HG03139 (cell line): ENCODE results near the gene TAMM41.
"Not testable (repeated sequence)": the region's sequence is repeated elsewhere in the genome, so short reads cannot be mapped to it uniquely, and the experiment has no call there.

ENCODE experiments used
- ATAC-seq: cut with Tn5 transposase; IDR thresholded peaks from one replicate; pipeline ENCODE4 v1.9.1; 2021; ENCODE audit not compliant: unreplicated experiment

Gene TAMM41

GRCh38 chr3:11769704-11770476 is 76.8 kb downstream of the TAMM41 start:
- no peak for ATAC-seq

GRCh38 chr3:11768604-11769003 is 78.1 kb downstream of the TAMM41 start:
- ATAC-seq: no peak

GRCh38 chr3:11764931-11765363 is 81.7 kb downstream of the TAMM41 start:
- no peak for ATAC-seq

GRCh38 chr3:11759996-11760395 is 86.7 kb downstream of the TAMM41 start:
- ATAC-seq: no peak

- no peak for ATAC-seq
These were observed 88.8 kb downstream of the TAMM41 start for GRCh38 chr3:11757929-11758328.

GRCh38 chr3:11757441-11757875 is 89.2 kb downstream of the TAMM41 start:
- ATAC-seq: no peak

- ATAC-seq: no peak
These were observed 91.4 kb downstream of the TAMM41 start for GRCh38 chr3:11755276-11755675.

- not testable (repeated sequence) for ATAC-seq
These were observed 94.4 kb downstream of the TAMM41 start for GRCh38 chr3:11752254-11752653.

- not testable (repeated sequence) for ATAC-seq
These were observed 98.4 kb downstream of the TAMM41 start for GRCh38 chr3:11748306-11748705.
